NK-92 (cell line): ENCODE data around the gene EVC.

Experiments used
- DNase-seq: peaks from one replicate; lab custom pipeline; 2025; ENCODE audit not compliant: unreplicated experiment; lab: John Stamatoyannopoulos, UW

EVC gene

DNA sequence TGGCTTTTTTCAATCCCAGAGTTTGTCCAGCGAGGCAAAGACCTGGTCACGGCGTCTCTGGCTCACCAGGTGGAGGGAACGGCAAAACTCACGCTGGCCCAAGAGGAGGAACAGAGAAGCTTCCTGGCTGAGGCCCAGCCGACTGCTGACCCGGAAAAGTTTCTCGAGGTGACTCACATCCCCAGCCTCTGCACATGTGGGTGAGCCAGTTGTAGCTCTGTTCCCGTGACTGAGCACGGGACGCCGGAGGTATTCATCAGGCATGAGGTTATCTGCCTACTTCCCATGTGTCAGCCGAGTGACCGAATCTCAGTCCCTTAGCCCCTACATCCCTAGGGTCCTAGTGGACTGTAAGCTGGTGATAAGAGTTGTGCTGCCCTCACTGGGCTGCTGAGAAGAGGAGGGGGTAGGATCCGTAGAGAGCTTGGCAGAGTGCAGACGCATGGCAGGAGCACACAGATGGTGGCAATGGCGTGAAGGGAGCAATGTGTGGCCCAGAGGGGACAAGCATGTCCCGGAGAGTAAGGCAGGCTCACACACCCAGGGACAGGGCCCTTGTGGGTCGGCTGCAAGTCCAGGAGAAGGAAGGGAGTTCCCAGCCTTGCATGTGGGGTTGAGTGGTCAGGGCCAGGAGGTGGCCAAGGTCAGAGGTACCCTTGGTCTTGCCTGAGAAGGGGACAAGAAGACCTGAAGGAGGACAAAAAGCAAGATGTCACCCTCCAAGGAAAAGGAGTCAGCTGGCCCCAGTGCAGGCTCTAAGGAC, 42.9 kb downstream of the EVC start:
- no peak for DNase-seq

DNA sequence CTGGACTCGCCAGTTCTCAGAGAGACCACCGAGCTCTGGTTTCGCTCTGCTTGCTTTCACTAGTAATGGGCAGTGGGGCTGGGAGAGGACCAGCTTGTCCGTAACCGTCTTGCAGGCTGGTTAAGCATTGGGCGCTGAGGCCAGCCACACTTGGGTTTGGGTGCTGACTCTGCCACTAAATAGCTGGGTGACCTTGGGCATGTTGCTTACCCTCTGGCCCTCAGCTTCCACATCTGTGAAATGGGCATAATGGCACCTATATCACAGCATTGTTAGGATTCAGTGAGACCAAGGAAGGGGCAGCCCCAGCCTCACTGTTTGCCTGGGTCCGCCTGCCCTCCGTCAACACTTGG, 43.5 kb downstream of the EVC start:
- no peak for DNase-seq

- no peak for DNase-seq
Measured at GRCh38 chr4:5755161-5755560, 44.2 kb downstream of the EVC start.

GRCh38 chr4:5755679-5756078, 44.7 kb downstream of the EVC start:
- DNase-seq = no peak

DNA sequence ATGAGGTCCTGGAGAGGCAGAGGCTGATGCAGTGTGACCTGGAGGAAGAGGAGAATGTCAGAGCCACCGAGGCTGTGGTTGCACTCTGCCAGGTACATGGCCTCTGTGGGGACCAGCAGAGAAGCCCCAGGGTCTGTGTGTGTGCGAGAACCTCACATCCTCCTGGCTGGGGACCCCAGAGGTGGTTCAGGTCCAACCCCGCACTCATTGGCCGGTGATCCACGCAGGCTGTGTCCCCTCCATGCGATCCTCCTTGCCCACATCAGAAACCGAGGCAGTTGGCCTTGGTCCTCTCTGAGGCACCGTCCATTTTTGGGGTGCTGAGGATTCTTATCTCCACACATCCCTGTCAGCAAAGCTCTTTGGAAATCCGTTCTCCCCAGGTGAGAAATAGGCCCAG, 45.3 kb downstream of the EVC start:
- DNase-seq = no peak

- no peak for DNase-seq
Measured at GRCh38 chr4:5757091-5757490, 46.1 kb downstream of the EVC start.

- DNase-seq = no peak
Measured at GRCh38 chr4:5757536-5757935, 46.5 kb downstream of the EVC start.

GRCh38 chr4:5757954-5758353, 47.0 kb downstream of the EVC start:
- DNase-seq = no peak

- DNase-seq = no peak
Measured at GRCh38 chr4:5758741-5759140, 47.7 kb downstream of the EVC start.

DNA sequence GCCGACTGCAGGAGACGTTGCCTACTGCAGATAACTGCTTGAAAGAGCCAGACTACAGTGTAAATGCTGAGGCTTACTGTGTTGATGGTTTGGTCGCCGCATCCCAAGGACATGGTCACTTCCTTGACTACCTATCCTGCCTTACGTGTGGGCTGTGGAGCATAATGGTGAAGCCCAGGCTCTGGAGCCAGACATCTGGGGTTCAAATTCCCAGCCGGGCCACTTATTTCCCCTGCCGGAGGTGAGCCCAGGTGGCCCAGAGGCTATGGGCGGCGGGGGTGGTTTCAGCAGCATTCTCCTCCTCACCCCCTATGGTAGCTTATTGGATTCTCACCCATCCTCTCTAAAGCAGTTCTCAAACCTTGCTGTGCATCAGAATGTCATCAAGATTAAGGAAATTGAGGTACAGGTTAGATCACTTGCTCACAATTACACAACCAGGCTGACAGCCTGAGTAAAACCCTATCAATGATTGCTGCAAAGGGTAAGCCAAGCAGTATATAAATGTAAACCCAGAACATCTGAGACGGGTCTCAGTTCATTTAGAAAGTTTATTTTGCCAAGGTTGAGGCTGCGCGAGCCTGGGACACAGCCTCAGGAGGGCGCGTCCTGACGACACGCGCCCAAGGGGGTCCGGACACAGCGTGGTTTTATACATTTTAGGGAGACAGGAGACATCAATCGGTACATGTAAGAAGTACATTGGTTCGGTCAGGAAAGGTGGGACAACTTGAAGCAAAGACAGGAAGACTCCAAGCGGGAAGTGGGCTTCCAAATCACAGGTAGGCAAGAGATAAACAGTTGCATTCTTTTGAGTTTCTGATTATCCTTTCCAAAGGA, 48.5 kb downstream of the EVC start:
- no peak for DNase-seq

- DNase-seq = no peak
Measured at GRCh38 chr4:5760246-5760645, 49.2 kb downstream of the EVC start.

GRCh38 chr4:5760936-5761480, 50.0 kb downstream of the EVC start:
- DNase-seq = no peak

GRCh38 chr4:5770051-5770450, 59.0 kb downstream of the EVC start:
- DNase-seq = no peak

- no peak for DNase-seq
Measured at GRCh38 chr4:5772528-5773270, 61.7 kb downstream of the EVC start.

GRCh38 chr4:5773271-5773555, 62.2 kb downstream of the EVC start:
- no peak for DNase-seq

DNA sequence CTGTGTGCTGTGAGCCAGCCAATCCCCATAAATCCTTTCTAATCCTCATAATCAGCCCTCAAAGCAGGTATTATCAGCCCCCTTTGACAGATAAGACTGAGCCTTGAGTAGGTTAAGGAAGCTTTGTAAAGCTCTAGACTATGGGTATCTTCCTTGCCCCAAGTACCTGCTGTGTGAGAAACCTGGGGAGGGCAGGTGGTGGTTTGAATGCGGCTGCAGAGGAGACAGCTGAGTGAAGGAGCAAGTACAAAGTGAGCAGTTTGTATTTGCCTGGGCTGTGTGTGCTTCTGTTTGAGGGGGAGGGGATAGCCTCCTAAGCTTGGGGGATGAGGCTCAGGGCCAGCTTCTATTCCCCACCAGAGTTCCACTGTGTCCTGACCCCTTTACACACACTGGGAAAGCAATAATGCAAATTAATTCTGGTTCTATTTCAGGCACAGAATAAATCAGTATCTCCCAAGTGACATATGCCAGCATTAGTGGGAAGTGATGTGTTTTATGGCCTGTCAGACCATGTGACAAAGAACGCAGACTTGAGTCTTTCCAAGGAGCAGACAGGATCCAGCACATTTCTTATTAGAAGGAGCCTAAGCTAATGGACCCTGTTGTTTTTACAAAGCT, 63.5 kb downstream of the EVC start:
- no peak for DNase-seq

DNA sequence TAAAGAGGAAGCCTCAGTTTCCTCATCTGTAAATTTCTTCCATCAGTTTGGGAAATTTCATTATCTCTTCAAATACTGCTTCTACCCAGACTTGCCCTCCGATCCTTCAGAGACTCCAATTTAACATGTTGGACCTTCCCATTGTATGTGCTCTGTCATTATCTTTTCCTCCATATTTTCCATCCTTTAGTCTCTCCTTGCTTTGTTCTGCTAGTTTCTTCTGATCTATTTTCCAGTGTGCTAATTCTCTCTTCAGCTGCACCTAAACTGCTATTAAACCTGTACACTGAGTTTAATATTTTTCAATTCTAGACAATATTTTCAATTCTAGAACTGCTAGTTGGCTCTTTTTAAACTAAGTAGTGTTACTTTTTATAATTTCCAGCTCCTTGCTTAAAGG, 65.5 kb downstream of the EVC start:
- DNase-seq = no peak

DNA sequence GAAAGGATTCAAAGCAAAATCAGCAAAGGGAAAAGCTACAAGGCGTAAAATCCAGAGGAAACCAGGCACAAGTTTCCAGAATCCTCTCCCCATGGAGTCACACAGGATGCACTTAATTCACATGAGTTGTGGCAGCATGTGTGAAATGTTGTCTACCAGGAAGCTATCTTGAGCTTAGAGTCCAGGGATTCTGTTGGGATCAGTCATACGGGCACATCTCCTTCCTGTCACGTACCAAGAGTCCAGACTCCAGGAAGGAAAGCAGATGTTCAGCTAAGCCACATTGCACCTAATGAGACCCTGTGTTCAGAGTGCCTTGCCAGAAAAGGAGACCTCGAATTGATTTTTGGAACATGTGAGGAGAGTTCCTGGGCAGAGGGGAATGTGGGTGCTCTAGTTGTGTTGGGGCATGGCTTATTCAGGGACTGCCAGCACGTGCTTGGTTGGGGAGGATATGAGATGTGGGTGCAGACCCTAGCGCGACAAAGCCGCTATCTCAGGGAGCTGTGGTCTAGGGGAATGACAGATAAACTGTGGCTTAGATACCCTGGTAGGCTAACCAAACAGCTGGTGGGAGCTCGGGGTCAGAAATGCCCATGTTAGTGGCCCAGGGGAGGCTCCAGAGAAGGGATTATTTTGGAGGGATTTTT, 70.0 kb downstream of the EVC start:
- no peak for DNase-seq

DNA sequence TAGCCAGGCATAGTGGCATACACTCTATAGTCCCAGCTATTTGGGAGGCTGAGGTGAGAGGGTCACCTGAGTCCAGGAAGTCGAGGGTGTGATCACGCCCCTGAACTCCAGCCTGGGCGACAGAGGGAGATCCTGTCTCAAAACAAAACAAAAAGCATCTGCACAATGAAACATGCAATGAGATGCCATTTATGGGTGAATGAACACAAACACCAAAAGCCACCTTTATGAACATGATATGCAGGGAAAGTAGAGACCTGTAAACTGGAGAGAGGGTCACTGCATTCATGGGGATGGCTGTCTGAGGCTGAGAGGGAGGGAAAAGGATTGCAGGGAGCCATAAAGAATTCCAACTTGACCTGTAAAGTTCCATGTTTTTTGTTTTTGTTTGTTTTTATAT, 70.7 kb downstream of the EVC start:
- DNase-seq = no peak

- no peak for DNase-seq
Measured at GRCh38 chr4:5782829-5783476, 72.0 kb downstream of the EVC start.
